GM21390 (cell line): ENCODE measurements around the gene PI16.

Experiments used
- ATAC-seq: cut with Tn5 transposase; IDR thresholded peaks from one replicate; pipeline ENCODE4 v1.9.1; 2021; ENCODE audit not compliant: unreplicated experiment

Gene PI16

DNA sequence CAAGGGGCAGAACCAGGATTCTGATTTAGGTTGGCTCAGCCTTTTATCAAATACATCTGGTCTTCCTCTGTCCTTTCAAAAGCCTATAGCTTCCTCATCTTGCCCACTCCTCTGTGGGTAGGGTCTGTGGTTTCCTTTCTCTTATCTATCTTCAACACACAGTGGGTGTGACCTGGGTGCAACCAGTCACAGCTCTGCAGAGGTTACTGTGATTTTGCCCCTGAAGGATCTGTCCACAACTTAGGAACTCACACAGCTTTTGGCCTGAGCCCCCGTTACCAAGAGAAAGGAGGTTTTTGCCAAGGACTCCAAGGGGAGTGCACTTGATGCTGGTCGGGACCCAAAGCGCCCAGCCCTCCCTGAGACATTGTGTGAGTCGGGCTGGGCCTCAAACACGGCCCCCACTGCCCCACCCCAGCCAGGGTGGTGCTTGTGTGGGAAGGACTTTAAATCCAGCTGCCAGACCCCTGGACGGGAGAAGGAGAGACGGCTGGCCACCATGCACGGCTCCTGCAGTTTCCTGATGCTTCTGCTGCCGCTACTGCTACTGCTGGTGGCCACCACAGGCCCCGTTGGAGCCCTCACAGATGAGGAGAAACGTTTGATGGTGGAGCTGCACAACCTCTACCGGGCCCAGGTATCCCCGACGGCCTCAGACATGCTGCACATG, at the start of gene PI16:
PI16 (plus strand) TSS at position 477 of the 670 bp plus-strand sequence; CDS start at position 500, 23 bp downstream.
- no peak for ATAC-seq

- no peak for ATAC-seq
These were observed 49.6 kb upstream of the PI16 start for GRCh38 chr6:36904851-36905393.

DNA sequence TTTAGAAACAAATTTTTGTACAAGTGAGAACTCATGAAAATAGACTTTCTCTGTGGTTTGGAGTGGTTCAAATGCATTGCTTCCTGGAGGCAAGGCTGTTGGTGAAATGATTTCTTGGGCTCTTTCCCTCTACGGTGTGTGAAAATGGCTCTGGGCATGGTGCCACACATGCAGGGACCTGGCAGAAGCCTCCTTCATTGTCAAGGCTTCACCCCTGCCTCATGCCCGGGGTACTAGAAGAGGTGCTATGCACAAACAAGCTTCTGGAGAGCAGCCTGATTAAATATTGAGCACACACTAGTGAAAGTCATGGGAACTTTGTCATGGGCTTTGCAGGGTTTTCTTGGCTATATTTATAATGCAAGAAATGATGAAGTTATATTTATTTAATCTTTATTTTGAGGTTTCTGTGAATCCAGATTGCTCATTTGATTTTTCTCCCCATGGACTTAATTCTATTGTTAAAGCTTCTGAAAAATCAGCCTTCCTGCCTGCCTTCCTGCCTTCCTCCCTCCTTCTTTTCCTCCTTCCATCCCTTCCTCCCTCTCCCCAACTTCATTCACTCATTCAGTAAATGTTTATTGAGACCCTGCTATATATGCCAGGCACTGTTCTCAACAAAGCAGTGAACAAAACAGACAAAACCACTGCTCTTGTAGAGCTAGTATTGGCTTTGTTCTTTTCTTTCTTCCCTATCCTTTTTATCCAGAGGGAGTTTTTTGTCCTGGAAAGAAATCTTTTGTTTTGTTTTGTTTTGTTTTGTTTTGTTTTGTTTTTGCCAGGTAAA, 47.8 kb upstream of the PI16 start:
- ATAC-seq = no peak

- no peak for ATAC-seq
These were observed 46.8 kb upstream of the PI16 start for GRCh38 chr6:36907781-36908180.

- ATAC-seq = no peak
These were observed 45.8 kb upstream of the PI16 start for GRCh38 chr6:36908747-36909146.

DNA sequence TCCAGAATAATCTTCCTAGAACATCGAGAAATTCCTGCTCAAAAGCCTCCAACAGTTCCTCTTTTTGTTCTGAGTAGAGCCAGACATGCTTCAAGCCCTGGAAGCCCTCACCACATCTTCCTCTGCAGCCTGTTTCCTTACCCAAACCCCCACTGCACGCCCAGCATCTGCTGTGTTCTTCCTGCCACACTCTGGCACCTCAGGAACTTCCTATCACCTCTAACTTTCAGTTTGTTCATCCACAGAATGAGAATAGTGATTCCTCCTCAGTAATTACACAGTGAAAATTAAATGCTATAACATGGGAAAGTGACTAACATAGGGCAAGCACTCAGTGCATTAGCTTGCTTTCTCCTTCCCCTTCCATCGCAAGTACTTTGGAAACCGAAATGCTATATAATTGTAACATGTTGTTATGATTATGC, 42.5 kb upstream of the PI16 start:
- peak; percentile 24 for ATAC-seq

DNA sequence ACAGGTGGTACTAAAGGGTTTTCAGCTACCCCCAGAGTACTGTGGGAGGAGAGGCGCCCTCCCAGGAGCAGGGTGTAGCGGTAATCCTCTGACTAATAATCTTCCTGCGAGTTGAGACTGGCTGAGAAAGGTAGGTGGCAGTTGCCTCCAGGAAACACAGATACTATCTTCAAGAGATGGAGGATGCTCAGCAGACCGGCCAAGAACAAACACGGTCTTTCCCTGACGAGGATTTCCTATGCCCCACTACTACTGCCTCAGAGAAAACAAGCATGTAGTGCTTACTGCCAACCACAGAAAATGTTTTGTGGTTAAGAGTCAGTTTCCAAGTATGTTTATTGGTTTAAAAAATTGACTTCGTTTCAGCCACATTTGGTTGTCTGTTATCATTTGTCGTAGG, 42.0 kb upstream of the PI16 start:
- peak; percentile 85 for ATAC-seq

DNA sequence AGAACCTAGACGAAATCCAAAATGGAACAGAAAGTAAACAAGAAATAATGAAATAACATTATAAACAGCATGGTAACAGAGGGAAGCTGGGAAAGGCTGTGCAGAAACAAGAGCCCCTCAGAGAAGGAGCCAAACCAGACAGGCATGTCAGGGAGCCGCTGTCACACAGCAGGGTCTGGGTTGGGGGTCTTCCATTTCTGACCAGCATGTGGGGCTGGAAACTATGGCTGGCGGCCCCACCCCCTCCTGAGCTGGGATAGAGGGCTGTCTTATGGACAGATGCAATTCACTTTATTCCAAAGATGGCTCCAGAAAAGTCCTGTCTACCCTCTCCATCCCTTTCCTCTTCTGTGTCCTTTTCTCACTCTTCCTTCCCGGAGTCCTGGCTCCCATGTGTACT, 41.5 kb upstream of the PI16 start:
- ATAC-seq = peak; percentile 9

- ATAC-seq = no peak
These were observed 40.2 kb upstream of the PI16 start for GRCh38 chr6:36914227-36914794.

- no peak for ATAC-seq
These were observed 38.9 kb upstream of the PI16 start for GRCh38 chr6:36915599-36915998.

GRCh38 chr6:36916126-36916525, 38.4 kb upstream of the PI16 start:
- ATAC-seq = no peak

GRCh38 chr6:36917541-36918193, 36.9 kb upstream of the PI16 start:
- ATAC-seq = no peak

GRCh38 chr6:36920049-36920448, 34.5 kb upstream of the PI16 start:
- no peak for ATAC-seq

DNA sequence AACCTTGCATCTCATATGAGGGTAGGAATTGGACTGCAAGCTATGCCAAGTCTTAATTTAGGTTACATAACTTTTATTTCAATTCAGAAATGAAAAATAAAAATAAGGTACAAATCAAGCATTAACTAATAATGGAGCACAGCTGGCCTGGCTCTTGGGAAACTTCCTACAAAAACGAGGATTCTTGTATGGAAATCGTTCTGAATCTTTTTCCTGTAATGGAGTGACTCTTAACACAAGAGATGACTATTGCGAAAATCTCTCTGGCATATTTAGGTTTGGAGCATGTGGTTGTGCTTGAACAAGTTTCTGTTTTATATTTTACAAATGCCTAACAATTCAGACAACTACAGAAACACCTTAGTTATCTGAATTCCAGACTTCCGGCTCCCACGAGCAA, 34.0 kb upstream of the PI16 start:
- ATAC-seq = no peak

DNA sequence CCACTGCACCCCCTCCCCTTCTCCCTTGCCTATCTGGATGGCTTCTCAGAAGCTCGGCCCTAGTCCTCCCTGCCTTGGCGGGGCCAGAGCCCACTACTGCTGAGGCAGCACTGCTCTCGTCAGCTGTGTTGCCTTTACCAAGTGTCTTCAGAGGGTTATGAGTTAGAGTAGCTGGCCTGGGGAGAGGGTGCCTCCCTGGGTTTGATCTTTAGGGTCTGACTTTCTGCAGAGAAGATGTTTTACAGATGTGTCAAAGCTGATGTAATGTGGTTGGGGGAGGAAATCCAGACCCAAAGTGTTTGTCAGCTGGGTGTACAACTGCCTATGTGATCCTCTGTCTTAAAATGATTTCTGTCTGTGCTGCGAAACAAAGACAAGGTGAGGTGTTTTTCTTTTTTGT, 30.4 kb upstream of the PI16 start:
- ATAC-seq = no peak

DNA sequence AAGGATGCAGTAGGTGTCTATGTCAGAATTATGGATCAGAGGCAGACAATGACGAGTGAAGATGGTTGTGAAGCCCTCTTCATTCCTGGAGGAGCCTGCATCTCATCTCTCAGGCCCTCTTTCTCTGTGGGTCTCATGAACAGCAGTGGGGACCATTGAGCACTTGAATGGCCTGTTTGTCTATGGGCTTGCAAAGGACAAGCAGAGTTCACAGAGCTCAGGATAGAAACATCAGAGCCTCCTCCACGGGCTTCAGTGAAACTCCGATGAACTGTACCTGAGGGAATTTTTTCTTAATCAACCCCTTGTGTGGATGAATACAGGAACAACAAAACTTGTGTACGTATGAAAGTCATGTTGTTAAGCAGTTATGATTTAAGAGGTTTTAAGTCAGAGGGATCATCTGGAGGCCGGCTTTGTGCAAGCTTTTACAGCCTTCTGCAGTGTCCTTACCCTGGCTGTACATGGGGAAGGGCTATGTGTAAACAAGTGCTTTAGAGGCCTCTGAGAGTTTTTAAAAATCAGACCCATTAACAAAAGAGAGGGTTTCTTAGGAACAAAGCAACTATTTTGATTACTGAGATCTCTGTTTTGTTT, 29.7 kb upstream of the PI16 start:
- no peak for ATAC-seq

- ATAC-seq = no peak
These were observed 28.7 kb upstream of the PI16 start for GRCh38 chr6:36925809-36926208.

GRCh38 chr6:36926708-36927513, 27.6 kb upstream of the PI16 start:
- ATAC-seq = no peak

GRCh38 chr6:36927691-36928546, 26.6 kb upstream of the PI16 start:
- ATAC-seq = no peak
